Measurements from ENCODE around the gene SPN. TPM values are rescaled to one million over a fixed set of nuclear protein-coding genes. Genes with fewer than 3 reads are reported as not detected.

SPN gene
- polyA plus RNA-seq, 2 of the 4 experiments (the other 2 are of a cell fraction), result 0.03 TPM; not detected in 1

DNA sequence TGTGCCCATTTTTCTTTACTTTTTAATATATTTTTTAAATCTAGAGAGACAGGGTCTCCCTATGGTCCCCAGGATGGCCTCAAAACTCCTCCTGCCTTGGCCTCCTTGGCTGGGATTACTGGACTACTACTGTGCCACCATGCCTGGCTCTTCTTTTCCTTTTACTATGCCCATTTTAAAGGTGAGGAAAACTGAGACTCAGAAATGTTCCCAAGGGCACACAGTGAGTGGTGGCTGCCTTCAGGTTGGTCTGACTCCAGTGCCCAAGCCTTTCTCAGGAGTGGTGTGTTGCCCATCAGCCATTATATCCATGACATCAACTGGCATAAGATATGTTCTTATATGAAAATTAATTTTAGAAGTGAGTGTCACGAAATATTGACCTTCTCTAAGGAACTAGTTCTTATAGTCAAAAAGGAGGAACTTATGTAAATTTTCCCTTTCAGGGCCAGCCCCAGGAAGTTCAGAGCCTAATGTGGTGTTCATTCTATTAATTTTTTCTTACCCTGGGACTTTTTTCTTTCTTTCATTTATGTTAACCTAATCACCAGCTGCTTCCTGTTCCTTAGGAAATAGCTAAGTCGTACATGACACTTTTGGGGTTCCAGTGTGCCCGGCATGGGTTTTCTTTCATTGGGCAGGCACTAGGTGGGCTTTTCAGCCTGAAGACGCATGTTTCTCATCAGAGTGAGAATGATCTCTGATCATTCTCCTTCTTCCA lies 17.9 kb upstream of the SPN start:
- ChIA-PET CTCF (interaction anchor here (0.6 kb wide), 1 partner anchor 424 kb away, joined by 4 read pairs; no protein-coding TSS in a partner anchor), POLR2A (no interaction called here)
- DNase-seq (ENCODE audit: low read depth in 1 of 2, low spot score in 1 of 2) (no peak), FAIRE-seq (no peak), ATAC-seq (no peak)
- TF ChIP-seq HMGXB4 (CRISPR knock-in tag; IDR thresholded peaks at IDR 0.05; ENCODE audit: borderline replicate concordance) (no peak), CTCF (IDR thresholded peaks at IDR 0.05) (no peak), CBX8 (IDR thresholded peaks at IDR 0.05) (no peak), MAZ (IDR thresholded peaks at IDR 0.05; ENCODE audit: borderline replicate concordance, low read depth, low read length) (no peak), ESRRA (IDR thresholded peaks at IDR 0.05; ENCODE audit: borderline replicate concordance, low read length) (no peak), EP300 (IDR thresholded peaks at IDR 0.05) (no peak), RNF2 (IDR thresholded peaks at IDR 0.05; ENCODE audit: borderline replicate concordance, low read depth) (no peak), CHD4 (IDR thresholded peaks at IDR 0.05; ENCODE audit: borderline replicate concordance) (no peak), NPAS2 (CRISPR knock-in tag; IDR thresholded peaks at IDR 0.05; ENCODE audit: borderline replicate concordance) (no peak), ZC3H11A (IDR thresholded peaks at IDR 0.05) (no peak), HOXA7 (CRISPR knock-in tag; IDR thresholded peaks at IDR 0.05) (no peak), EHMT2 (IDR thresholded peaks at IDR 0.05; ENCODE audit: low read depth) (no peak; the same call in 1 of the 2 replicates), ZFP36 (IDR thresholded peaks at IDR 0.05; ENCODE audit: borderline replicate concordance, partially characterized antibody) (no peak), CEBPB (IDR thresholded peaks at IDR 0.05) (no peak), NR3C1 (IDR thresholded peaks at IDR 0.05) (no peak), JUNB (IDR thresholded peaks at IDR 0.05) (no peak)
- TF ChIP-seq, protein P1, sequence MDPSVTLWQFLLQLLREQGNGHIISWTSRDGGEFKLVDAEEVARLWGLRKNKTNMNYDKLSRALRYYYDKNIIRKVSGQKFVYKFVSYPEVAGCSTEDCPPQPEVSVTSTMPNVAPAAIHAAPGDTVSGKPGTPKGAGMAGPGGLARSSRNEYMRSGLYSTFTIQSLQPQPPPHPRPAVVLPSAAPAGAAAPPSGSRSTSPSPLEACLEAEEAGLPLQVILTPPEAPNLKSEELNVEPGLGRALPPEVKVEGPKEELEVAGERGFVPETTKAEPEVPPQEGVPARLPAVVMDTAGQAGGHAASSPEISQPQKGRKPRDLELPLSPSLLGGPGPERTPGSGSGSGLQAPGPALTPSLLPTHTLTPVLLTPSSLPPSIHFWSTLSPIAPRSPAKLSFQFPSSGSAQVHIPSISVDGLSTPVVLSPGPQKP (IDR thresholded peaks at IDR 0.05; ENCODE audit: low read depth, low read length), result no peak
- TF ChIP-seq, protein P2, sequence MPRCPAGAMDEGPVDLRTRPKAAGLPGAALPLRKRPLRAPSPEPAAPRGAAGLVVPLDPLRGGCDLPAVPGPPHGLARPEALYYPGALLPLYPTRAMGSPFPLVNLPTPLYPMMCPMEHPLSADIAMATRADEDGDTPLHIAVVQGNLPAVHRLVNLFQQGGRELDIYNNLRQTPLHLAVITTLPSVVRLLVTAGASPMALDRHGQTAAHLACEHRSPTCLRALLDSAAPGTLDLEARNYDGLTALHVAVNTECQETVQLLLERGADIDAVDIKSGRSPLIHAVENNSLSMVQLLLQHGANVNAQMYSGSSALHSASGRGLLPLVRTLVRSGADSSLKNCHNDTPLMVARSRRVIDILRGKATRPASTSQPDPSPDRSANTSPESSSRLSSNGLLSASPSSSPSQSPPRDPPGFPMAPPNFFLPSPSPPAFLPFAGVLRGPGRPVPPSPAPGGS (IDR thresholded peaks at IDR 0.05), result no peak
- no peak overlapping the region for H3K4me3 ChIP-seq
- no peak overlapping the region for H3K4me2 ChIP-seq
- H3K27ac ChIP-seq, result no peak overlapping the region
- 94% methylated on average over 4 of the region's 4 CpGs for WGBS (ENCODE audit: missing lambda C conversion rate)
- H3K4me1 ChIP-seq, result 0 out of 3 replicates have a peak, but pooled peaks cover 3% of the 10 kb centered on the region
- H3K9me3 ChIP-seq, result no peaks in the 10 kb centered on the region

GRCh38 chr16:29645694-29646187 lies 17.3 kb upstream of the SPN start:
- TF ChIP-seq CBX8 (IDR thresholded peaks at IDR 0.05) (no peak), FOSL2 (IDR thresholded peaks at IDR 0.05) (no peak), FOSL2 (CRISPR knock-in tag; IDR thresholded peaks at IDR 0.05) (no peak), KDM5A (IDR thresholded peaks at IDR 0.05) (no peak), SMC3 (IDR thresholded peaks at IDR 0.05) (no peak), EHF (CRISPR knock-in tag; IDR thresholded peaks at IDR 0.05) (no peak)
- TF ChIP-seq, protein P3, sequence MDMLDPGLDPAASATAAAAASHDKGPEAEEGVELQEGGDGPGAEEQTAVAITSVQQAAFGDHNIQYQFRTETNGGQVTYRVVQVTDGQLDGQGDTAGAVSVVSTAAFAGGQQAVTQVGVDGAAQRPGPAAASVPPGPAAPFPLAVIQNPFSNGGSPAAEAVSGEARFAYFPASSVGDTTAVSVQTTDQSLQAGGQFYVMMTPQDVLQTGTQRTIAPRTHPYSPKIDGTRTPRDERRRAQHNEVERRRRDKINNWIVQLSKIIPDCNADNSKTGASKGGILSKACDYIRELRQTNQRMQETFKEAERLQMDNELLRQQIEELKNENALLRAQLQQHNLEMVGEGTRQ (IDR thresholded peaks at IDR 0.05), result peak; percentile 71
- TF ChIP-seq, protein P2 (IDR thresholded peaks at IDR 0.05), result no peak
- H3K4me3 ChIP-seq, result no peak overlapping the region
- CTCF ChIA-PET, result interaction anchor here (0.6 to 1.5 kb wide), 3 partner anchors 46 to 423 kb away, joined by 3 to 5 read pairs (median 4); no protein-coding TSS in a partner anchor
- no peaks in the 10 kb centered on the region for H3K9me3 ChIP-seq
- POLR2A ChIA-PET, result no interaction called here
- FAIRE-seq (no peak), DNase-seq (ENCODE audit: low read depth in 1 of 2, low spot score in 1 of 2) (peak in 1 of 2 experiments; percentile 76), ATAC-seq (peak; percentile 34 to 64; a peak in 3 of 6 replicates)
- H3K27ac ChIP-seq, result no peak overlapping the region
- 77% methylated on average over 4 of the region's 4 CpGs for WGBS (ENCODE audit: missing lambda C conversion rate)
- H3K4me2 ChIP-seq, result no peak overlapping the region
- H3K4me1 ChIP-seq, result 0 out of 3 replicates have a peak, but pooled peaks cover 3% of the 10 kb centered on the region

Data from A549 (cell line).